ENCODE measurements around the gene DNM1L.

Gene DNM1L

DNA sequence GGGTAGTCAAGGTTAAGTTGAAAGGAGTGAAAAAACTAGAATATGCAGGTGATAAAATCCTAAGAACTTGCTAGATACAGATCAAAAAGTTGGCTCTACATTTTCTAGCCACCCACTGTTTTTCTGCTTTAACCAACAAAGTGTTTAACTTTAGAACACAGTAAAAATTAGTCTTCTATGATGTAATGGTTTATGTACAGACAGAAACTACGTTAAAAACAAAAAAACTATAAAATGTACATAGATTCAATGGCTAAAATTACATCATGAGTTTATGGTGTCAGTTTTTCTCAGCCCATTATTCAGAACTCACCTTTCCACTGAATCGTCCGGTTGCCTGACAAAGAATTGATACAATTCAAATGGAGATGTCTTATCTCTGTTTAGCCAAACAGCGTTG lies 74.5 kb downstream of the DNM1L start:
- Mint-ChIP-seq H3K4me3 (peak overlapping the region; percentile 93), H3K27ac (peak overlapping the region; percentile 83), H3K9me3 (no peaks in the 10 kb centered on the region), H3K27me3 (ENCODE audit: low read depth, poor library complexity) (no peaks in the 10 kb centered on the region), H3K36me3 (ENCODE audit: low read depth) (peaks cover 44% of the 10 kb centered on the region), H3K4me1 (peaks cover 36% of the 10 kb centered on the region)
- TF ChIP-seq CTCF (IDR thresholded peaks at IDR 0.05): no peak
- no peak for DNase-seq

- Mint-ChIP-seq H3K4me1 (peaks cover 36% of the 10 kb centered on the region), H3K27ac (peak overlapping the region; percentile 83), H3K4me3 (peak overlapping the region; percentile 93), H3K27me3 (ENCODE audit: low read depth, poor library complexity) (no peaks in the 10 kb centered on the region), H3K36me3 (ENCODE audit: low read depth) (peaks cover 40% of the 10 kb centered on the region), H3K9me3 (no peaks in the 10 kb centered on the region)
- DNase-seq: no peak
- TF ChIP-seq CTCF (IDR thresholded peaks at IDR 0.05): no peak
Measured at GRCh38 chr12:32754111-32754510, 75.0 kb downstream of the DNM1L start.

GRCh38 chr12:32755051-32755653 lies 76.1 kb downstream of the DNM1L start:
- TF ChIP-seq CTCF (IDR thresholded peaks at IDR 0.05): peak; percentile 61
- H3K27ac Mint-ChIP-seq: peak overlapping the region; percentile 97
- H3K4me1 Mint-ChIP-seq: peaks cover 36% of the 10 kb centered on the region

GRCh38 chr12:32755654-32756475 lies 76.8 kb downstream of the DNM1L start, which contains the start of gene YARS2:
Gene YARS2, minus strand, starts transcription at chr12:32755897. Its CDS starts 23 bp downstream, at chr12:32755874.
- Mint-ChIP-seq H3K36me3 (ENCODE audit: low read depth) (peaks cover 28% of the 10 kb centered on the region), H3K27me3 (ENCODE audit: low read depth, poor library complexity) (peaks cover 5% of the 10 kb centered on the region)

More at GRCh38 chr12:32755051-32755653, 76.1 kb downstream of the DNM1L start:
- Mint-ChIP-seq H3K4me3 (peak overlapping the region; percentile 93), H3K27me3 (ENCODE audit: low read depth, poor library complexity) (peaks cover 3% of the 10 kb centered on the region), H3K9me3 (no peaks in the 10 kb centered on the region), H3K36me3 (ENCODE audit: low read depth) (peaks cover 34% of the 10 kb centered on the region)
- peak; percentile 76 for DNase-seq

GRCh38 chr12:32756476-32757066 lies 77.5 kb downstream of the DNM1L start:
- DNase-seq: no peak

More at GRCh38 chr12:32755654-32756475, 76.8 kb downstream of the DNM1L start, which contains the start of gene YARS2:
- Mint-ChIP-seq H3K27ac (peak within 1 kb of the TSS; percentile 97), H3K4me3 (peak within 1 kb of the TSS; percentile 93), H3K9me3 (no peaks in the 10 kb centered on the region), H3K4me1 (peaks cover 36% of the 10 kb centered on the region)
- peak; percentile 90 for DNase-seq
- TF ChIP-seq CTCF (IDR thresholded peaks at IDR 0.05): peak; percentile 85

More at GRCh38 chr12:32756476-32757066, 77.5 kb downstream of the DNM1L start:
- H3K4me3 Mint-ChIP-seq: peak overlapping the region; percentile 93
- H3K4me1 Mint-ChIP-seq: peaks cover 36% of the 10 kb centered on the region
- H3K27me3 Mint-ChIP-seq (ENCODE audit: low read depth, poor library complexity): peaks cover 5% of the 10 kb centered on the region
- peak overlapping the region; percentile 97 for H3K27ac Mint-ChIP-seq
- H3K9me3 Mint-ChIP-seq: no peaks in the 10 kb centered on the region
- H3K36me3 Mint-ChIP-seq (ENCODE audit: low read depth): peaks cover 21% of the 10 kb centered on the region
- TF ChIP-seq CTCF (IDR thresholded peaks at IDR 0.05): no peak

All from nephron progenitor cell (in vitro differentiated cells).